LNCAP (cell line): ENCODE data around the gene SLC36A1.

Experiments used
- CTCF ChIP-seq: fragments of 450-650 bp; IDR thresholded peaks from 2 replicates; pipeline ENCODE4 v1.5.1; 2017; ENCODE audit warnings: mild to moderate bottlenecking

The SLC36A1 gene

GRCh38 chr5:151420127-151420526 is 27.3 kb upstream of the SLC36A1 start:
- no peak for TF ChIP-seq CTCF

- TF ChIP-seq CTCF, result no peak
Observed at GRCh38 chr5:151424892-151425523, 22.4 kb upstream of the SLC36A1 start.

GRCh38 chr5:151427258-151427657 is 20.1 kb upstream of the SLC36A1 start:
- no peak for TF ChIP-seq CTCF

- TF ChIP-seq CTCF, result no peak
Observed at GRCh38 chr5:151430731-151431130, 16.7 kb upstream of the SLC36A1 start.

- no peak for TF ChIP-seq CTCF
Observed at GRCh38 chr5:151431666-151432065, 15.7 kb upstream of the SLC36A1 start.

- no peak for TF ChIP-seq CTCF
Observed at GRCh38 chr5:151432210-151432609, 15.2 kb upstream of the SLC36A1 start.

- no peak for TF ChIP-seq CTCF
Observed at GRCh38 chr5:151434570-151435237, 12.7 kb upstream of the SLC36A1 start.
